Nephron (organoid): ENCODE data around the gene ZNF496.

Experiments used
- H3K27ac Mint-ChIP-seq, 3 experiments: 2 replicates each; pipeline ENCODE4 v1.8.0; 2020; ENCODE audit warnings: mixed read lengths in 3 of 3, mild to moderate bottlenecking in 2 of 3, moderate library complexity in 1 of 3
- H3K27me3 Mint-ChIP-seq: 2 replicates; pipeline ENCODE4 v1.8.0; 2021; ENCODE audit warnings: low read depth, mild to moderate bottlenecking, moderate library complexity, mixed read lengths
- H3K36me3 Mint-ChIP-seq: 2 replicates; pipeline ENCODE4 v1.8.0; 2020; ENCODE audit warnings: low read depth, mixed read lengths
- H3K4me1 Mint-ChIP-seq: 2 replicates; pipeline ENCODE4 v1.8.0; 2020; ENCODE audit warnings: mixed read lengths
- H3K4me3 Mint-ChIP-seq, 3 experiments: 2 replicates each; pipeline ENCODE4 v1.8.0; 2020; ENCODE audit warnings: mild to moderate bottlenecking in 3 of 3, mixed read lengths in 3 of 3, moderate library complexity in 2 of 3
- H3K9me3 Mint-ChIP-seq: 2 replicates; pipeline ENCODE4 v1.8.0; 2020; ENCODE audit warnings: mixed read lengths
- CTCF ChIP-seq, 3 experiments: fragments of 200-600 bp; sonication (generic); IDR thresholded peaks; one replicate each; pipeline ENCODE4 v1.5.0; 2021; ENCODE audit warnings: antibody characterized with exemption in 3 of 3; ENCODE audit not compliant: unreplicated experiment in 3 of 3

Gene ZNF496

GRCh38 chr1:247322849-247323586, 8.6 kb downstream of the ZNF496 start:
- no peak for TF ChIP-seq CTCF (IDR thresholded peaks at IDR 0.05; ENCODE audit: unreplicated experiment in 3 of 3)
- Mint-ChIP-seq H3K36me3 (peaks cover 60% of the 10 kb centered on the region), H3K9me3 (no peaks in the 10 kb centered on the region), H3K27ac (no peak overlapping the region), H3K4me1 (peaks cover 3% of the 10 kb centered on the region), H3K27me3 (no peaks in the 10 kb centered on the region), H3K4me3 (no peak overlapping the region)

GRCh38 chr1:247322442-247322841, 9.2 kb downstream of the ZNF496 start:
- H3K9me3 Mint-ChIP-seq, result no peaks in the 10 kb centered on the region
- no peaks in the 10 kb centered on the region for H3K27me3 Mint-ChIP-seq
- no peak for TF ChIP-seq CTCF (IDR thresholded peaks at IDR 0.05; ENCODE audit: unreplicated experiment in 3 of 3)
- no peak overlapping the region for H3K4me3 Mint-ChIP-seq
- peaks cover 60% of the 10 kb centered on the region for H3K36me3 Mint-ChIP-seq
- H3K4me1 Mint-ChIP-seq, result peaks cover 3% of the 10 kb centered on the region
- H3K27ac Mint-ChIP-seq, result no peak overlapping the region

- peak overlapping the region; percentile 2 to 24 (median 10) for H3K27ac Mint-ChIP-seq
- no peak for TF ChIP-seq CTCF (IDR thresholded peaks at IDR 0.05; ENCODE audit: unreplicated experiment in 3 of 3)
- H3K4me3 Mint-ChIP-seq, result no peak overlapping the region
- no peaks in the 10 kb centered on the region for H3K9me3 Mint-ChIP-seq
- H3K4me1 Mint-ChIP-seq, result no peaks in the 10 kb centered on the region
- H3K27me3 Mint-ChIP-seq, result no peaks in the 10 kb centered on the region
- H3K36me3 Mint-ChIP-seq, result peaks cover 69% of the 10 kb centered on the region
These were observed 14.0 kb downstream of the ZNF496 start for GRCh38 chr1:247317702-247318101.

- H3K36me3 Mint-ChIP-seq, result peaks cover 67% of the 10 kb centered on the region
- H3K4me3 Mint-ChIP-seq, result no peak overlapping the region
- no peaks in the 10 kb centered on the region for H3K4me1 Mint-ChIP-seq
- no peaks in the 10 kb centered on the region for H3K27me3 Mint-ChIP-seq
- TF ChIP-seq CTCF (IDR thresholded peaks at IDR 0.05; ENCODE audit: unreplicated experiment in 3 of 3), result no peak
- no peaks in the 10 kb centered on the region for H3K9me3 Mint-ChIP-seq
- H3K27ac Mint-ChIP-seq, result peak overlapping the region; percentile 24 to 79 (median 73)
These were observed 15.0 kb downstream of the ZNF496 start for GRCh38 chr1:247316590-247317197.

GRCh38 chr1:247304031-247304430, 27.6 kb downstream of the ZNF496 start:
- no peaks in the 10 kb centered on the region for H3K4me1 Mint-ChIP-seq
- TF ChIP-seq CTCF (IDR thresholded peaks at IDR 0.05; ENCODE audit: unreplicated experiment in 3 of 3), result no peak
- H3K36me3 Mint-ChIP-seq, result peaks cover 87% of the 10 kb centered on the region
- H3K4me3 Mint-ChIP-seq, result no peak overlapping the region
- no peak overlapping the region for H3K27ac Mint-ChIP-seq
- H3K9me3 Mint-ChIP-seq, result no peaks in the 10 kb centered on the region
- no peaks in the 10 kb centered on the region for H3K27me3 Mint-ChIP-seq

- Mint-ChIP-seq H3K27ac (no peak overlapping the region), H3K27me3 (no peaks in the 10 kb centered on the region), H3K4me3 (no peak overlapping the region), H3K36me3 (peaks cover 84% of the 10 kb centered on the region), H3K9me3 (no peaks in the 10 kb centered on the region), H3K4me1 (no peaks in the 10 kb centered on the region)
- no peak for TF ChIP-seq CTCF (IDR thresholded peaks at IDR 0.05; ENCODE audit: unreplicated experiment in 3 of 3)
These were observed 28.5 kb downstream of the ZNF496 start for GRCh38 chr1:247303216-247303615.
